GM12873 (cell line): ENCODE data around the gene COL27A1.

Source experiments
- TF ChIP-seq, protein P1 (sequence below): IDR thresholded peaks from 2 replicates; pipeline ENCODE4 v1.5.1; 2012; ENCODE audit warnings: low read depth, mild to moderate bottlenecking, moderate library complexity, low read length, control low read depth; ENCODE audit not compliant: insufficient read depth; ENCODE audit errors: missing control alignments

Gene COL27A1

GRCh38 chr9:114256827-114257328, 101.5 kb downstream of the COL27A1 start:
- TF ChIP-seq, protein P1, sequence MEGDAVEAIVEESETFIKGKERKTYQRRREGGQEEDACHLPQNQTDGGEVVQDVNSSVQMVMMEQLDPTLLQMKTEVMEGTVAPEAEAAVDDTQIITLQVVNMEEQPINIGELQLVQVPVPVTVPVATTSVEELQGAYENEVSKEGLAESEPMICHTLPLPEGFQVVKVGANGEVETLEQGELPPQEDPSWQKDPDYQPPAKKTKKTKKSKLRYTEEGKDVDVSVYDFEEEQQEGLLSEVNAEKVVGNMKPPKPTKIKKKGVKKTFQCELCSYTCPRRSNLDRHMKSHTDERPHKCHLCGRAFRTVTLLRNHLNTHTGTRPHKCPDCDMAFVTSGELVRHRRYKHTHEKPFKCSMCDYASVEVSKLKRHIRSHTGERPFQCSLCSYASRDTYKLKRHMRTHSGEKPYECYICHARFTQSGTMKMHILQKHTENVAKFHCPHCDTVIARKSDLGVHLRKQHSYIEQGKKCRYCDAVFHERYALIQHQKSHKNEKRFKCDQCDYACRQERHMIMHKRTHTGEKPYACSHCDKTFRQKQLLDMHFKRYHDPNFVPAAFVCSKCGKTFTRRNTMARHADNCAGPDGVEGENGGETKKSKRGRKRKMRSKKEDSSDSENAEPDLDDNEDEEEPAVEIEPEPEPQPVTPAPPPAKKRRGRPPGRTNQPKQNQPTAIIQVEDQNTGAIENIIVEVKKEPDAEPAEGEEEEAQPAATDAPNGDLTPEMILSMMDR = no peak

- TF ChIP-seq, protein P1 = no peak
Measured at GRCh38 chr9:114258218-114258617, 102.9 kb downstream of the COL27A1 start.

- TF ChIP-seq, protein P1 = no peak
Measured at GRCh38 chr9:114258866-114259797, 103.8 kb downstream of the COL27A1 start.

DNA sequence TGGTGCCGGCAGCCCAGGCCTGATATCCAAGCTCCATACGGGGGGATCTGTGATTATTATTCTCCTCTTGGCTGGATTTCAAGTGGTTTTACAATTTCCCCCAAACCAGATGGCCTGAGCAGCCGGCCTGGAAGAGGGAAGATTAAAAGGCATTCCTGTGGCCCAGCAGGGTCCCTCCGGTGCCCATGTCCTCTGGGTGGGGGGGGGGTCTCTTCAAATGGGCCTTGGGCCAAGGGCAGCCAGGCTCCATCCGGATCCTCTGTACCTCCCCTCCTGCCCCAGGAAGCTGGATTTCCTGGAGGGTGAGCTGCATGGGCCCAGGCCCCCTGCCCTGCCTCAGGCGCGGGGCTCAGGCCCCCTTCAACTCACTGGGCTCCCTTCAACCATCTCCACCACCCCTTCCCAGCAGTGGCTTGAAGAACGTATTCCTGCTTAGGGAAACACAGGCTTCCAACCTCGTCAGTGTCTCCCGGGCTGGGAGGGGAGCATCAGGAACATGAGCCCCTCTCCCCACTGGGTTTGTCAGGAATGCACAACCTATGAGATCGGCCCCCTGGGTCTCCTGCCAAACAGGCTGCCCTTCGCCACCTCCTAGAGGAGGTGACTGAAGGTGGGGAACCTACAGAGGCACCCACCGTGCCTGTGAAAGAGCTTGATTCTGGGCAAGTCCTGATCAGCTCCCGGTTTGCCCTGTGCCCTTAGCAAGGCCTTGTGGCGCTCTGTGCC, 104.6 kb downstream of the COL27A1 start:
- TF ChIP-seq, protein P1 = no peak

- TF ChIP-seq, protein P1 = no peak
Measured at GRCh38 chr9:114261026-114261425, 105.7 kb downstream of the COL27A1 start.

GRCh38 chr9:114261987-114262386, 106.7 kb downstream of the COL27A1 start:
- TF ChIP-seq, protein P1 = no peak
